OCI-LY7 (cell line): ENCODE data around the gene FPR1. TPM values are rescaled to one million over a fixed set of nuclear protein-coding genes. Genes with fewer than 3 reads are reported as not detected.

Source experiments
- BruUV-seq: library from RNA; stranded (reverse); fragments of 400-500 nt; replicated peaks from 2 replicates; lab custom pipeline; 2021; lab: Mats Ljungman, UMichigan
- CTCF ChIA-PET: fragments of 300-600 bp; sonication (Branson Sonifier 250); formaldehyde crosslinking; loops from one replicate; lab custom pipeline; 2022; ENCODE audit warnings: antibody characterized with exemption; ENCODE audit not compliant: unreplicated experiment; lab: Charles Lee
- POLR2A ChIA-PET: fragments of 300-600 bp; sonication (Branson Sonifier 250); formaldehyde crosslinking; loops from one replicate; lab custom pipeline; 2022; ENCODE audit warnings: antibody characterized with exemption; lab: Charles Lee
- DNase-seq: peaks from one replicate; pipeline ENCODE4 v3.0.0-alpha.2; 2015; ENCODE audit warnings: low spot score
- H2AFZ ChIP-seq: fragments of 200-600 bp; sonication (generic), shearing (Covaris generic); 2 replicates; pipeline ENCODE4 v1.6.1; 2014; ENCODE audit warnings: mild to moderate bottlenecking, antibody characterized with exemption, low read length, moderate library complexity
- H3K27ac ChIP-seq: fragments of 200-600 bp; sonication (generic); 2 replicates; pipeline ENCODE4 v1.5.1; 2014; ENCODE audit warnings: mixed run types, low read depth, mild to moderate bottlenecking, moderate library complexity, low read length, inconsistent platforms; ENCODE audit not compliant: poor library complexity, severe bottlenecking
- H3K36me3 ChIP-seq: fragments of 200-600 bp; sonication (generic); 2 replicates; pipeline ENCODE4 v1.6.1; 2014; ENCODE audit warnings: mild to moderate bottlenecking, antibody characterized with exemption, low read length, moderate library complexity, mixed read lengths; ENCODE audit not compliant: insufficient read depth
- H3K4me1 ChIP-seq: fragments of 200-600 bp; sonication (generic); 2 replicates; pipeline ENCODE4 v1.5.1; 2014; ENCODE audit warnings: mild to moderate bottlenecking, low read length; ENCODE audit not compliant: insufficient read depth, poor library complexity, severe bottlenecking
- H3K4me2 ChIP-seq: fragments of 200-600 bp; sonication (generic); 2 replicates; pipeline ENCODE4 v1.6.1; 2014; ENCODE audit warnings: mild to moderate bottlenecking, low read length
- H3K4me3 ChIP-seq: fragments of 200-600 bp; sonication (generic); 2 replicates; pipeline ENCODE4 v1.5.1; 2014; ENCODE audit warnings: mild to moderate bottlenecking, low read depth, low read length; ENCODE audit not compliant: poor library complexity, severe bottlenecking
- H3K79me2 ChIP-seq: fragments of 200-600 bp; sonication (generic); 2 replicates; pipeline ENCODE4 v1.6.1; 2016; ENCODE audit warnings: low read depth, mild to moderate bottlenecking, low read length, moderate library complexity, mixed read lengths; ENCODE audit not compliant: insufficient read depth
- H3K9me2 ChIP-seq: fragments of 200-600 bp; sonication (generic); 2 replicates; pipeline ENCODE4 v1.6.1; 2016; ENCODE audit warnings: mild to moderate bottlenecking, low read length, mixed read lengths; ENCODE audit not compliant: insufficient read depth
- H3K9me3 ChIP-seq: fragments of 200-600 bp; sonication (generic); 2 replicates; pipeline ENCODE4 v1.6.1; 2014; ENCODE audit warnings: mild to moderate bottlenecking, mixed run types, low read length, mixed read lengths
- H4K20me1 ChIP-seq: fragments of 200-600 bp; sonication (generic); 2 replicates; pipeline ENCODE4 v1.6.1; 2014; ENCODE audit warnings: mild to moderate bottlenecking, antibody characterized with exemption, low read length, moderate library complexity, mixed read lengths; ENCODE audit not compliant: insufficient read depth
- EZH2phosphoT487 ChIP-seq: fragments of 200-600 bp; sonication (generic); IDR thresholded peaks from 2 replicates; pipeline ENCODE4 v1.6.1; 2018; ENCODE audit warnings: low read depth, borderline replicate concordance, mild to moderate bottlenecking, mixed run types, antibody characterized with exemption, low read length, moderate library complexity, mixed read lengths
- intact Hi-C: fragments of 100-400 bp; cut with micrococcal nuclease; formaldehyde crosslinking; loops from one replicate; pipeline ENCODE4 v1.10.0; 2022; ENCODE audit not compliant: unreplicated experiment
- total RNA-seq, 2 experiments: library from RNA; depleted of rRNA in 1 of 2; stranded (reverse); fragments of >200 nt in 1 of 2; shearing (Covaris generic) in 1 of 2; gene quantifications; 2 replicates each; pipeline ENCODE4 v1.2.3, GENCODE V29; 2014 to 2022
- TF ChIP-seq, protein P1 (sequence below): fragments of 200-600 bp; sonication (generic); conservative IDR thresholded peaks from 2 replicates; pipeline ENCODE4 v1.5.1; 2014; ENCODE audit warnings: mild to moderate bottlenecking, antibody characterized with exemption, low read length, moderate library complexity, mixed read lengths

Gene FPR1
- total RNA-seq, 2 experiments from 2014 or later: not detected

DNA sequence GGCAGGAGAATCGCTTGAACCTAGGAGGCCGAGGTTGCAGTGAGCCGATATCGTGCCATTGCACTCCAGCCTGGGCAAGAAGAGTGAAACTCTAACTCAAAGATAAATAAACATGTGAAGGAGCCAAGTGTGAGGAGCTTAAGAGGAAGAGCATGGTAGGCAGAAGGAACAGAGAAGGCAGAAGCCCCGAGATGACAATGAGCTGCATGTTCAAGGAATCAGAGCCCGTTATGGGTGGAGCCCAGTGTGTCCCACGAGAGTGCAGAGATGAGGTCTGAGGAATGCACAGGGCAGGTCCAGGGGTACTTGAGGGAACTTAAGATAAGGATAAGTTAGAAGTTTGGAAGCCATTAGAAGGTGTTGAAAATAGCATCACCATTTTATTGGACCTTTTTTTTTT lies 10.0 kb upstream of the FPR1 start:
- Histone ChIP-seq H3K4me2 (no peak overlapping the region), H3K79me2 (no peaks in the 10 kb centered on the region), H3K4me3 (no peak overlapping the region), H3K4me1 (no peaks in the 10 kb centered on the region), H3K36me3 (no peaks in the 10 kb centered on the region), H3K27ac (no peak overlapping the region), H4K20me1 (no peaks in the 10 kb centered on the region), H3K9me3 (no peaks in the 10 kb centered on the region), H2AFZ (no peak overlapping the region), H3K9me2 (no peaks in the 10 kb centered on the region)
- no peak for DNase-seq
- intact Hi-C loops: no loop called here
- ChIA-PET CTCF (no interaction called here), POLR2A (no interaction called here)
- BruUV-seq: no TSS peak
- TF ChIP-seq EZH2phosphoT487: no peak
- TF ChIP-seq, protein P1, sequence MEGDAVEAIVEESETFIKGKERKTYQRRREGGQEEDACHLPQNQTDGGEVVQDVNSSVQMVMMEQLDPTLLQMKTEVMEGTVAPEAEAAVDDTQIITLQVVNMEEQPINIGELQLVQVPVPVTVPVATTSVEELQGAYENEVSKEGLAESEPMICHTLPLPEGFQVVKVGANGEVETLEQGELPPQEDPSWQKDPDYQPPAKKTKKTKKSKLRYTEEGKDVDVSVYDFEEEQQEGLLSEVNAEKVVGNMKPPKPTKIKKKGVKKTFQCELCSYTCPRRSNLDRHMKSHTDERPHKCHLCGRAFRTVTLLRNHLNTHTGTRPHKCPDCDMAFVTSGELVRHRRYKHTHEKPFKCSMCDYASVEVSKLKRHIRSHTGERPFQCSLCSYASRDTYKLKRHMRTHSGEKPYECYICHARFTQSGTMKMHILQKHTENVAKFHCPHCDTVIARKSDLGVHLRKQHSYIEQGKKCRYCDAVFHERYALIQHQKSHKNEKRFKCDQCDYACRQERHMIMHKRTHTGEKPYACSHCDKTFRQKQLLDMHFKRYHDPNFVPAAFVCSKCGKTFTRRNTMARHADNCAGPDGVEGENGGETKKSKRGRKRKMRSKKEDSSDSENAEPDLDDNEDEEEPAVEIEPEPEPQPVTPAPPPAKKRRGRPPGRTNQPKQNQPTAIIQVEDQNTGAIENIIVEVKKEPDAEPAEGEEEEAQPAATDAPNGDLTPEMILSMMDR: no peak

DNA sequence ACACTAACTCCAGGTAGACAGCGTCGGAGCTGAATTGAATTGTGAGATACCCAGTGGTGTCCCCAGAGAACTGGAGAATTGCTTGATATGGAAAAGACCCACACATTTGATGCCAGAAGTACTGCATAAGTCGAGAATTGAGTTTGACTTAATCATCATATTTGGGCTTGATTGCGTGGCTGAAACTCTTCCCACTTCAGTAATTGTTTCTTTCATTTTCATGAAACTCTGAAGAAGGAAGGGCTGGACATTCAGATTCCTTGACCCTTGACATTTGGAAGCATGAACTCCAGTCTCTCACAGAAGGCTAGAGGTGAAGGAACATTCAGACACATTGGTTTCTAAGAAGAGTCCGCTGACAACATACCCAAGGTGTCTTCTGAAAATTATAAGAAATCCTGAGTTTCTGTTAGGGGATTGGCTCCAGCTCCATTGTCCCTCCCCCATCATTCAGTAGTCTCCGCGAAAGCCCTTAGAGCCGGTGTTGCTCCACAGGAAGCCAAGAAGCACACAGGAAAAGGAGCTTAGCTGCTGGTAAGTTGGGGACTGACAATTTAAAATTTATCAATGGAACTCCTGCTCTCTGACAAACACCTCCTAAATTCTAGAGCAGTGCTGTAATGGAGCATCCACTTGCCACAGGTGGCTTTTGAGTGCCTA lies 9.1 kb upstream of the FPR1 start, which contains the start of gene FPR2:
TSS of gene FPR2 (plus strand) at position 484 of the 660 bp plus-strand sequence. CDS start 7,479 bp downstream, outside the sequence.
- BruUV-seq: no TSS peak
- CTCF ChIA-PET: no interaction called here
- TF ChIP-seq, protein P1: no peak
- no peak for TF ChIP-seq EZH2phosphoT487
- intact Hi-C loops: no loop called here
- no peak for DNase-seq
- H3K4me1 ChIP-seq: no peaks in the 10 kb centered on the region
- H3K4me3 ChIP-seq: no peak within 1 kb of the TSS
- POLR2A ChIA-PET: no interaction called here
- no peak within 1 kb of the TSS for H3K27ac ChIP-seq
- no peaks in the 10 kb centered on the region for H3K36me3 ChIP-seq
- H2AFZ ChIP-seq: no peak within 1 kb of the TSS
- no peaks in the 10 kb centered on the region for H4K20me1 ChIP-seq
- H3K9me2 ChIP-seq: no peaks in the 10 kb centered on the region
- H3K9me3 ChIP-seq: no peaks in the 10 kb centered on the region
- H3K4me2 ChIP-seq: no peak within 1 kb of the TSS
- no peaks in the 10 kb centered on the region for H3K79me2 ChIP-seq

DNA sequence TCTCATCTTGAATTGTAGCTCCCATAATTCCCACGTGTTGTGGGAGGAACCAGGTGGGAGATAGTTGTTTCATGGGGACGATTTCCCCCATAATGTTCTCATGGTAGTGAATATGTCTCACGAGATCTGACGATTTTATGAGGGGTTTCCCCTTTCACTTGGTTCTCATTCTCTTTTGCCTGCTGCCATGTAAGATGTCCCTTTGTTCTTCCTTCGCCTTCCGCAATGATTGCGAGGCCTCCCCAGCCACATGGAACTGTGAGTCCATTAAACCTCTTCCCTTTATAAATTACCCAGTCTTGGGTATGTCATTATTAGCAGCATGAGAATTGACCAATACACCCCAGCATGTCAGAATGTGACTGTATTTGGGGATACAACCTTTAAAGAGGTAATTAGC lies 3.9 kb upstream of the FPR1 start:
- no TSS peak for BruUV-seq
- Histone ChIP-seq H3K9me3 (no peaks in the 10 kb centered on the region), H3K4me1 (peaks cover 15% of the 10 kb centered on the region), H4K20me1 (no peaks in the 10 kb centered on the region), H3K9me2 (no peaks in the 10 kb centered on the region), H3K4me2 (no peak overlapping the region), H3K36me3 (no peaks in the 10 kb centered on the region), H3K27ac (no peak overlapping the region), H3K4me3 (no peak overlapping the region), H3K79me2 (no peaks in the 10 kb centered on the region), H2AFZ (no peak overlapping the region)
- no peak for DNase-seq
- CTCF ChIA-PET: no interaction called here
- POLR2A ChIA-PET: no interaction called here
- TF ChIP-seq, protein P1: no peak
- no peak for TF ChIP-seq EZH2phosphoT487
- intact Hi-C loops: no loop called here
